ENCODE results near the gene FLOT2. TPM values are rescaled to one million over a fixed set of nuclear protein-coding genes. Genes with fewer than 3 reads are reported as not detected.

The FLOT2 gene
- total and polyA plus RNA-seq, 2 donors (not counting 3 experiments of a cell fraction or from before 2014, with no cell fraction given): 169 to 180 TPM

DNA sequence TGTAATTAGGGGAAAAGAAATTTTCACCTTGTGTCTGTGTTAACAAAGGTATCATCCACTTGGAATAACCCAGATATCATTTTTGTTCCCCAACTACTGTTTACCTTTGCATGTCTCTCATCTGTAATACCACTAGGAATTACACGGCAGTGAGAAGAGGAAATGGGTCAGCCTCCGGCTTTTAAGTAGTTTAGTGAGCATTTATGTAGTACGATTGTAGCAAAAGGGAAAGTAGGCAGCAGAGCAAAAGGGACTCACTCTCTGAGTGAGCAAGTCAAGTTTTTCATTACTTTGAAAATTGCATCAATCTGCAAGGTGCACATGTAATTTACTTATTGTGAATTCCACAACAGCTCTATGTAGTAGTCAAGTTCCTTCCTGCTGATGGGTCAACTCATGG lies 42.6 kb upstream of the FLOT2 start:
- TF ChIP-seq GATA2 (IDR thresholded peaks at IDR 0.05; ENCODE audit: insufficient read depth, insufficient read length, low read depth, low read length) (no peak), JUN (IDR thresholded peaks at IDR 0.05; ENCODE audit: borderline replicate concordance, insufficient read depth, insufficient read length, low read depth) (no peak)
- POLR2A ChIA-PET: interaction anchor here (1.4 kb wide), 1 partner anchor 10 kb away, joined by 5 read pairs; no protein-coding TSS in a partner anchor
- no TSS peak for BruUV-seq (replicated peaks)
- H3K27me3 ChIP-seq (ENCODE audit: control insufficient read depth in 2 of 2, insufficient read depth in 2 of 2, low read length in 2 of 2): no peaks in the 10 kb centered on the region
- DNase-seq (ENCODE audit: low read depth, low spot score) (no peak), FAIRE-seq (no peak)
- no peak overlapping the region for H2AFZ ChIP-seq (ENCODE audit: low read depth, low read length)
- no peaks in the 10 kb centered on the region for H3K9me1 ChIP-seq (replicated peaks; ENCODE audit: control insufficient read depth, extremely low read depth, insufficient read depth, low read length)
- peak overlapping the region; percentile 32 for H3K4me2 ChIP-seq (ENCODE audit: insufficient read depth, low read length)
- H3K9me3 ChIP-seq (replicated peaks; ENCODE audit: control insufficient read depth, insufficient read depth, low read length): no peaks in the 10 kb centered on the region
- CTCF ChIA-PET: interaction anchor here (0.5 to 2.9 kb wide), 6 partner anchors 10 to 213 kb away, joined by 3 to 9 read pairs (median 5); no protein-coding TSS in a partner anchor
- no peaks in the 10 kb centered on the region for H3K36me3 ChIP-seq (ENCODE audit: control insufficient read depth in 2 of 2, extremely low read depth in 1 of 2, insufficient read depth in 2 of 2, low read length in 2 of 2)
- no peak overlapping the region for H3K9ac ChIP-seq (replicated peaks; ENCODE audit: extremely low read depth, insufficient read depth, low read length)
- no peak overlapping the region for H3K27ac ChIP-seq (ENCODE audit: insufficient read depth, low read depth, low read length)
- H4K20me1 ChIP-seq (replicated peaks; ENCODE audit: control insufficient read depth, extremely low read depth, insufficient read depth, low read length): peaks cover 9% of the 10 kb centered on the region
- dilution Hi-C loops (cut with MboI; ENCODE audit: extremely low pct_ligation_motif_present, low sequenced_read_pairs) (no loop called here), intact Hi-C loops (cut with micrococcal nuclease) (no loop called here)
- no peak overlapping the region for H3K4me3 ChIP-seq (replicated peaks in 1 of 3; ENCODE audit: insufficient read depth in 1 of 3, low read depth in 1 of 3, low read length in 3 of 3)
- peaks cover 17% of the 10 kb centered on the region for H3K4me1 ChIP-seq (ENCODE audit: control insufficient read depth, extremely low read depth, insufficient read depth, low read length)
- H3K79me2 ChIP-seq (ENCODE audit: control insufficient read depth, insufficient read depth, low read length): peaks cover 90% of the 10 kb centered on the region

DNA sequence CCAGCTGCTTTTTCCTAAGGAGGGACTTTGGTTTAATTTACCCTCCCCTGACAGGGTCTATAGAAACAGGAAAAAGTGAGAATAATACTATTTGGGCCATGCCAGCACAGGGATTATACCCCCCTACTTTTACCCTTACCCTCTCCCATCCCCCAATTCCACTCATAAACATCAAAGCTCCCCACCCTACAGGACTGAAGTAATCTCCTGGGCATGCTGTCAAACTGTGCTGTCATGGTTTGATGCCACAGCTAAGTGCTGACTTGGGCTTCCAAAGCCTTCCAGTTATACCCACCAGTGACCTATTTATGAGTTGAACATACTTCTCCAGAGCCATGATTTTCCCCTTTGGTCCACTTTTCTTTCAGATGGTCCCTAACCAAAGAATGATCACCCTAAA lies 41.0 kb upstream of the FLOT2 start:
- no TSS peak for BruUV-seq (replicated peaks)
- Histone ChIP-seq H3K4me3 (replicated peaks in 1 of 3; ENCODE audit: insufficient read depth in 1 of 3, low read depth in 1 of 3, low read length in 3 of 3) (no peak overlapping the region), H3K79me2 (ENCODE audit: control insufficient read depth, insufficient read depth, low read length) (peaks cover 86% of the 10 kb centered on the region), H4K20me1 (replicated peaks; ENCODE audit: control insufficient read depth, extremely low read depth, insufficient read depth, low read length) (peaks cover 9% of the 10 kb centered on the region), H3K4me1 (ENCODE audit: control insufficient read depth, extremely low read depth, insufficient read depth, low read length) (peaks cover 11% of the 10 kb centered on the region), H3K9ac (replicated peaks; ENCODE audit: extremely low read depth, insufficient read depth, low read length) (no peak overlapping the region), H3K9me3 (replicated peaks; ENCODE audit: control insufficient read depth, insufficient read depth, low read length) (no peaks in the 10 kb centered on the region), H3K27me3 (ENCODE audit: control insufficient read depth in 2 of 2, insufficient read depth in 2 of 2, low read length in 2 of 2) (no peaks in the 10 kb centered on the region), H3K36me3 (ENCODE audit: control insufficient read depth in 2 of 2, extremely low read depth in 1 of 2, insufficient read depth in 2 of 2, low read length in 2 of 2) (no peaks in the 10 kb centered on the region), H3K27ac (ENCODE audit: insufficient read depth, low read depth, low read length) (no peak overlapping the region), H3K4me2 (ENCODE audit: insufficient read depth, low read length) (no peak overlapping the region), H2AFZ (ENCODE audit: low read depth, low read length) (no peak overlapping the region), H3K9me1 (replicated peaks; ENCODE audit: control insufficient read depth, extremely low read depth, insufficient read depth, low read length) (no peaks in the 10 kb centered on the region)
- DNase-seq (ENCODE audit: low read depth, low spot score) (no peak), FAIRE-seq (no peak)
- TF ChIP-seq GATA2 (IDR thresholded peaks at IDR 0.05; ENCODE audit: insufficient read depth, insufficient read length, low read depth, low read length): no peak
- TF ChIP-seq, protein P1, sequence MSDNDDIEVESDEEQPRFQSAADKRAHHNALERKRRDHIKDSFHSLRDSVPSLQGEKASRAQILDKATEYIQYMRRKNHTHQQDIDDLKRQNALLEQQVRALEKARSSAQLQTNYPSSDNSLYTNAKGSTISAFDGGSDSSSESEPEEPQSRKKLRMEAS (IDR thresholded peaks at IDR 0.05; ENCODE audit: insufficient read depth, insufficient read length): no peak
- no peak for TF ChIP-seq MYC (IDR thresholded peaks at IDR 0.05; ENCODE audit: low read depth, low read length)
- no peak for TF ChIP-seq POLR2AphosphoS5 (IDR thresholded peaks at IDR 0.05; ENCODE audit: insufficient read depth, low read depth, low read length)
- TF ChIP-seq POLR2A (IDR thresholded peaks at IDR 0.05; ENCODE audit: low read depth, low read length): no peak
- TF ChIP-seq, protein P2, sequence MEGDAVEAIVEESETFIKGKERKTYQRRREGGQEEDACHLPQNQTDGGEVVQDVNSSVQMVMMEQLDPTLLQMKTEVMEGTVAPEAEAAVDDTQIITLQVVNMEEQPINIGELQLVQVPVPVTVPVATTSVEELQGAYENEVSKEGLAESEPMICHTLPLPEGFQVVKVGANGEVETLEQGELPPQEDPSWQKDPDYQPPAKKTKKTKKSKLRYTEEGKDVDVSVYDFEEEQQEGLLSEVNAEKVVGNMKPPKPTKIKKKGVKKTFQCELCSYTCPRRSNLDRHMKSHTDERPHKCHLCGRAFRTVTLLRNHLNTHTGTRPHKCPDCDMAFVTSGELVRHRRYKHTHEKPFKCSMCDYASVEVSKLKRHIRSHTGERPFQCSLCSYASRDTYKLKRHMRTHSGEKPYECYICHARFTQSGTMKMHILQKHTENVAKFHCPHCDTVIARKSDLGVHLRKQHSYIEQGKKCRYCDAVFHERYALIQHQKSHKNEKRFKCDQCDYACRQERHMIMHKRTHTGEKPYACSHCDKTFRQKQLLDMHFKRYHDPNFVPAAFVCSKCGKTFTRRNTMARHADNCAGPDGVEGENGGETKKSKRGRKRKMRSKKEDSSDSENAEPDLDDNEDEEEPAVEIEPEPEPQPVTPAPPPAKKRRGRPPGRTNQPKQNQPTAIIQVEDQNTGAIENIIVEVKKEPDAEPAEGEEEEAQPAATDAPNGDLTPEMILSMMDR (IDR thresholded peaks at IDR 0.05; ENCODE audit: extremely low read depth in 1 of 2, insufficient read depth in 1 of 2, low read depth in 1 of 2, low read length in 2 of 2): no peak
- no peak for TF ChIP-seq EZH2 (IDR thresholded peaks at IDR 0.05; ENCODE audit: borderline replicate concordance, low read depth, low read length, severe bottlenecking)
- TF ChIP-seq FOS (IDR thresholded peaks at IDR 0.05; ENCODE audit: borderline replicate concordance, insufficient read depth, low read length): no peak
- TF ChIP-seq JUN (IDR thresholded peaks at IDR 0.05; ENCODE audit: borderline replicate concordance, insufficient read depth, insufficient read length, low read depth): no peak
- ChIA-PET POLR2A (interaction anchor here (0.6 kb wide), 1 partner anchor 130 kb away, joined by 3 read pairs; no protein-coding TSS in a partner anchor), CTCF (interaction anchor here (1.4 to 2.9 kb wide), 5 partner anchors 9 to 212 kb away, joined by 3 to 9 read pairs (median 8); partner anchors contain the start of gene TLCD1)
- intact Hi-C loops (cut with micrococcal nuclease): no loop called here
- dilution Hi-C loops (cut with MboI; ENCODE audit: extremely low pct_ligation_motif_present, low sequenced_read_pairs): no loop called here

All from endothelial cell of umbilical vein (primary cell).